ENCODE results near the gene NADK2. TPM values are rescaled to one million over a fixed set of nuclear protein-coding genes. Genes with fewer than 3 reads are reported as not detected.

The NADK2 gene
- total RNA-seq, 2 donors from 2014 or later = 28.6 to 31.3 TPM

DNA sequence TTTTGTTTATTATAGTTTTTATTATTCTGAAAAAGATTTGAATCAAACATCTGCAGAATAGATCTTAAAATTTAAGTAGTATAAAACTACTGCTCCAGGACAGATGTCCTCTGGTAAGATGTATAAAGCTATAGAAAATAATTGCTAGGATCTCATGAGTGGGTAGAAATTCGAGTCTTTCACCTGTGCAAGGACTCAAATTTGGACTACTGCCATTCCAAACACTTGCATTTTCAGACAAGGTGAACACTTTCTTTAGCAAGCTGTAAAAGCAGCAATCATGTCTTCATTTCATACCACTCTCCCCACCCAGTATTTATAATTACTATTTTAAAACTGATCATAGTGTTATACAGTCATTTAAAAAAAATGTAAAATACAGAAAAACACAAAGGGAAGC is 69.1 kb downstream of the NADK2 start:
- no peaks in the 10 kb centered on the region for H3K4me1 ChIP-seq
- no peak overlapping the region for H3K4me3 ChIP-seq
- H3K9me3 ChIP-seq = no peaks in the 10 kb centered on the region
- H3K36me3 ChIP-seq = peaks cover 5% of the 10 kb centered on the region
- intact Hi-C loops (cut with DNase I) = loop anchor here (10.0 kb wide), 1 partner anchor 132 kb away; the partner anchor contains the start of gene RANBP3L
- no peak overlapping the region for H3K27ac ChIP-seq
- H3K9ac ChIP-seq (ENCODE audit: low read depth in 2 of 2, low read length in 2 of 2) = no peak overlapping the region
- DNase-seq = no peak
- no peak for TF ChIP-seq CTCF (IDR thresholded peaks at IDR 0.05)
- H3K27me3 ChIP-seq = no peaks in the 10 kb centered on the region

DNA sequence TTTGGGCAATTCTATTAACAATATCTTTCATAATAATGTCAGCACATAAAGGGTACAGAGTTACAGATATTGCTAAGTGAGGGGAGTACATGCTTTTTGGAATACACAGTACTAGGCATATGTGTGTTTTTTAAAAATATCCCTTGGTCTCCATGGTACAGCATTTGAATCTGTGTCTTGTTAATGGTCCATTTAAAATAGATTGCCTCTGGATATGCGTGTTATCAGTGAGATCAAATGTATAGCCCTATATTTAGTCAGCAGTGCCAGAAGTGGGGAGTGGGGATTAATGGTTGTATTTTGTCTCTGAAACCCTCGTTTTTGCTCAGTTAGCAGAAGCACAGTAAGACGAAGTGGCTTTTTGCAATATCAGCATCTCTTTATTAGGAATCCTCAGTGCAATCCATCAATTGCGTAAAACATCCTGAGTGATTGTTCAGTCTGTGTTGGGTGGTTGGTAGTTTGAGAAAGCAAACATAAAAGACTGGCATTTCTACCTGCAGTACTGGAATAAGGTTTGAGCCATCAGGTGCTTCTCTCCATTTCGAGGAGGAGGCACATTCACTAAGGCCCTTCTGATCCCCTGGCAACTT is 70.8 kb downstream of the NADK2 start:
- intact Hi-C loops (cut with DNase I) = loop anchor here (10.0 kb wide), 1 partner anchor 134 kb away; the partner anchor contains the start of gene RANBP3L
- no peaks in the 10 kb centered on the region for H3K4me1 ChIP-seq
- no peak for DNase-seq
- no peaks in the 10 kb centered on the region for H3K27me3 ChIP-seq
- H3K4me3 ChIP-seq = no peak overlapping the region
- peaks cover 5% of the 10 kb centered on the region for H3K36me3 ChIP-seq
- H3K27ac ChIP-seq = no peak overlapping the region
- no peak for TF ChIP-seq CTCF (IDR thresholded peaks at IDR 0.05)
- H3K9ac ChIP-seq (ENCODE audit: low read depth in 2 of 2, low read length in 2 of 2) = no peak overlapping the region
- H3K9me3 ChIP-seq = no peaks in the 10 kb centered on the region

GRCh38 chr5:36168737-36169136 is 73.0 kb downstream of the NADK2 start:
- no peaks in the 10 kb centered on the region for H3K4me1 ChIP-seq
- TF ChIP-seq CTCF (IDR thresholded peaks at IDR 0.05) = no peak
- H3K4me3 ChIP-seq = no peak overlapping the region
- no peak overlapping the region for H3K27ac ChIP-seq
- intact Hi-C loops (cut with DNase I) = no loop called here
- H3K9me3 ChIP-seq = no peaks in the 10 kb centered on the region
- DNase-seq = no peak
- H3K9ac ChIP-seq (ENCODE audit: low read depth in 2 of 2, low read length in 2 of 2) = no peak overlapping the region
- H3K27me3 ChIP-seq = no peaks in the 10 kb centered on the region
- peaks cover 5% of the 10 kb centered on the region for H3K36me3 ChIP-seq

GRCh38 chr5:36164461-36164860 is 77.3 kb downstream of the NADK2 start:
- DNase-seq = no peak
- no peaks in the 10 kb centered on the region for H3K4me1 ChIP-seq
- no peak for TF ChIP-seq CTCF (IDR thresholded peaks at IDR 0.05)
- intact Hi-C loops (cut with DNase I) = no loop called here
- H3K27me3 ChIP-seq = no peaks in the 10 kb centered on the region
- H3K36me3 ChIP-seq = no peaks in the 10 kb centered on the region
- no peak overlapping the region for H3K9ac ChIP-seq (ENCODE audit: low read depth in 2 of 2, low read length in 2 of 2)
- H3K27ac ChIP-seq = no peak overlapping the region
- no peaks in the 10 kb centered on the region for H3K9me3 ChIP-seq
- no peak overlapping the region for H3K4me3 ChIP-seq

- Histone ChIP-seq H3K27ac (no peak overlapping the region), H3K36me3 (no peaks in the 10 kb centered on the region), H3K9me3 (no peaks in the 10 kb centered on the region), H3K27me3 (no peaks in the 10 kb centered on the region), H3K9ac (ENCODE audit: low read depth in 2 of 2, low read length in 2 of 2) (no peak overlapping the region), H3K4me1 (no peaks in the 10 kb centered on the region), H3K4me3 (no peak overlapping the region)
- no peak for DNase-seq
- intact Hi-C loops (cut with DNase I) = no loop called here
- TF ChIP-seq CTCF (IDR thresholded peaks at IDR 0.05) = no peak
Observed at GRCh38 chr5:36162810-36163486, 78.8 kb downstream of the NADK2 start.
